Forelimb muscle (tissue), 1 donor: ENCODE measurements around the gene SLF2. TPM values are rescaled to one million over a fixed set of nuclear protein-coding genes. Genes with fewer than 3 reads are reported as not detected.
"Not testable (repeated sequence)": the region's sequence is repeated elsewhere in the genome, so short reads cannot be mapped to it uniquely, and the experiment has no call there.

Source experiments
- DNase-seq: peaks from one replicate; pipeline ENCODE4 v3.0.0-alpha.2; 2013; ENCODE audit warnings: low read depth
- polyA plus RNA-seq: library from polyadenylated mRNA; unstranded; fragments of 120-200 nt; gene quantifications from one replicate; pipeline ENCODE4 v1.2.1, GENCODE V29; 2013; ENCODE audit not compliant: insufficient read length

The SLF2 gene
- polyA plus RNA-seq, 1 donor = 87.6 TPM

DNA sequence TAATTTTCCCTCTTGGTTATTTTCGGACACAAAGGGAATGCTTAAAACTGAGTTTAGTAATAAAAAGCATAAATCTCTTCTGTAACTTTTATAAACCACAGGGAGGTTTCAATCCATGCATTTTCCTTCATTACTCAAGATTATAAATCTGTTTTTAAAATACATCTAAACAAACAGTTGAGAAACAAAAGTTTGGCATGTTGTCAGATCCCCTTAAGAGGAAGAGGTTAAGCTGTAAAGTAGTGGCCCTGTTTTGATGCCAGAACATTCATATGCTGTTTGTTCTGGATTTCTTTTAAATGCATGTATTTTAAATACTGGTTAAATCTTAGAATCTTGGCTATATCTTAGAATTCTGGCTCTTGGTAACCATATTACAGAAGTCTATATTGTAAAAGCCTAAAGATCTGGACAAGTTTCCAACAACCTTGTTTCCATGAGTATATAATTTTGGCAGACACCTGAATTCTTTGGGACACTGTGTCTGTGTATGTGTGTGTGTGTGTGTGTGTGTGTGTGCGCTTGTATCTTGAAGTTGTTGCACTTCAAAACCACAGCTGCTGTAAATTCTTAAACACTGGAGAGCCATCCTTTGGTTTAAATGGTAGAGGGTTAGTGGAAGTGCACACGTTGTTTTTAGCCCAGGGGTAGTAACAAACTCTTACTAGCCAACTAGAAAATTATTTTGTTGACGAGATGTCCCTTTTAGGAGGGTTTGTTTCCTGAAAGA is 49.8 kb downstream of the SLF2 start:
- DNase-seq = no peak

DNA sequence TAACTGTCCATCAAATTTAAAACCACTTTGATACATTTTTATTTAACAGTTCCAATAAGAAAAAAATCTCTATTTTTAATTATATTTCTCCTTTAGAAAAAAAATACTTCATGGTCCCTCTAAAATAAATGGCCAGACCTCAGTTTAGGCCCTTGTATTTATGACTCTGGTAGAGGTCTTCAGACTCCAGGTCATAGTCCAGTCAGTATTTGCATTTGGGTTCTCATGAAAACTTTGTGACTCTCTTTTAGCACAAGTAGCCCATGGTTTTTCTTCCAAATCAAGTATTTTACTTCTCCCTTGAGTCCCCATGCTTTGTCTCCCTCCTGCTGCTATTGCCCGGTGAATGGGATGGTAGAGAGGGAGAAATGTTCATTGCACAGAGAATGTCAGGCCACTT is 51.1 kb downstream of the SLF2 start:
- DNase-seq = no peak

DNA sequence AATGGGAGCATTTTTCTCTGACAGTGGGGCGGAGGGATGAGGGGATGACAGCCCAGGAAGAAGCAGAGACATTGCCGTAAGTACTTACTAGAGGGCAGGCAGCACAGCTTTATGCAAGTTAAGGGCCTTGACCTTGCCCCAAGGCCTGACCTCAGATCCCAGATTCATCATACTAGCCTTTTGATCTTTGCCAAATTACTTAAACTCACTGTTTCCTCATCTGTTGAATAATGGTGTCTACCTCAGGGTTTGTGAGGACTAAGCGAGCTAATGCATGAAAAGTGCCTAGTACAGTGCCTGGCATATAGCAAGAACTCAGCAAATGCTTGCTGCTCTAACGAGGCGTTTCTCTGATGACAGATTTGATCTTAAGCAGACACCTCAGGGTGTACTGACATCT is 53.1 kb downstream of the SLF2 start:
- DNase-seq = no peak

DNA sequence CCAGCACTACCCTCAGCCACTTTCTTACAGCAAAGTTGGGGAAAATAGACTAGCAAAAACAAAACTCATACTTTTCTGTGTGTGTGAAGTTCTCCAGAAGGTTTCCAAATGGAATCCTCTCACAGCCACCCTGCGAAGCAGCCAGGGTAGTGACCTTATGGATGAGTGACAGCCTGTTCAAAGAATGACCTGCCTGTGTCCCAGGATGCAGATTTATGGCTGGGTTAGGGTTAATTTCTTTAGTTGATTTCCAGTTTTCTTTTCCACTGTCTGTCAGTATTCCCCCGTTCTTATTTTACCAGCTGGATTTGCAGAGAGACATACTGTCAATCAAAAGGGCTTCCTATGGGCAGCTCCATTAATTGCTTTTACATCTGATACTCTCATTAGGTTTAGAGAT is 54.1 kb downstream of the SLF2 start:
- no peak for DNase-seq

DNA sequence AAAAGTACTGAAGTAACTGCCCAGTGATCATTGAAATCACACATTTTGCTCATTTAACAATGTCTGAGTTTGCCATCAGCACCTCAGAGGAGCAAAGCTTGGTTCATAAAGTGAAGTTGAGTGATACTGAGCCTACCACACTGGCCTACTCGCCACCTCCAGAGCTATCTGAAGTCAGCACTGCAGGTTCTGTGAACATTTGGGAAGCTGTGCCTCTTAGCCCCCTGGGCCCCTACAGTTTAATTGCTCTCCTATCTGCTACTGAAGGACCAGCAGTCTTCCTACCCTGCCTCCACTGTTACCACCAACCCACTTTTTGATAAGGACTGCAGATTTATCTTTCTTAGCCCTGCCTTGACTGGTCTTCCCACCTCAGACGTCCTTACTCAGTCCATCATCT is 54.6 kb downstream of the SLF2 start:
- DNase-seq = no peak

DNA sequence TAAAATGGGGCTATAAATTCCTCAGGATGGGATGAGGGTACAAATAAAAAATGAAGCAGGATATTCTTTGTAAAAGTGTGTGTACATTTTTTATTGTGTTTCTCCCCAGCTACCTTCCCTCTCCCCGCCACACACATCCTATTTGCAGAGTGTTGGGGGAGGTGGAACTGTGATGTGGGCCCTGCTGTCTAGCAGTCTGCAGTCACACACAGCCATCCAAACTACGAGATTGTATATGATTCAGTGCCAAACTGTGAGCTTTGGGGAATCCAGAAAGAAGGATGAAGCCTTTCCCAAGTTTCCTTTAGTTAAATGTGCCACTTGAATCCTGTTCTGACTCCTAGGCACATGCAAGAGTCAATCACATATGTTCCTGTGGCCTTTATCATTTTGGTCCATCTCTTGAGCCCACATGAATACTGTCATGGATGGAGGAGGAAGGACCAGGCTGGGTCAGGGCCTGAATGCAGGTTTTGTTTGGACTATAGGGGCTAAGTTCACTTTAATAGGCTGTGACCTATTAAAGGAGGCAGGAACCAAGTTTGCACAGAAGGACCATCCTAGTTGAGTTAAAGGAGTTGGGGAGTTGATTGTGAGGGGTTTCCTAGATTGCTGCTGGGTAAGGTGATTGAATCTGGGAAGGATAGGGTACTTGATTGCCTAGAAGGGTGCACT is 55.4 kb downstream of the SLF2 start:
- no peak for DNase-seq

DNA sequence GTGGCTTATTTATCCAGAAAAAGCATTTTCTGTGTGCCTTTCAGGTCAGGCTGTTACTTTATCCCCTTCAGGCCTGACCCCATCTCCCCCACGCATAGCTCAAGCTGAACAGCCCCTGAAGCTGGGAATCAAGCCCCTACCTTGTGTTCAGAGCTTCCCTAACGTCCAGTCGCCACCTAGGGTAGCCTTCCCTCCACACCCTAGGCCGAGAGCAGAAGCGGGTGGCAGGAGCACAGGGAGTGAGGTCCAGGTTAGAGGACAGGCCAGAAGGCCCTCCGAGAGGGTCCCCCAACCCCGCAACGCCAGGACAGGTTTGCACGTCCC is 56.1 kb downstream of the SLF2 start:
- DNase-seq = no peak

DNA sequence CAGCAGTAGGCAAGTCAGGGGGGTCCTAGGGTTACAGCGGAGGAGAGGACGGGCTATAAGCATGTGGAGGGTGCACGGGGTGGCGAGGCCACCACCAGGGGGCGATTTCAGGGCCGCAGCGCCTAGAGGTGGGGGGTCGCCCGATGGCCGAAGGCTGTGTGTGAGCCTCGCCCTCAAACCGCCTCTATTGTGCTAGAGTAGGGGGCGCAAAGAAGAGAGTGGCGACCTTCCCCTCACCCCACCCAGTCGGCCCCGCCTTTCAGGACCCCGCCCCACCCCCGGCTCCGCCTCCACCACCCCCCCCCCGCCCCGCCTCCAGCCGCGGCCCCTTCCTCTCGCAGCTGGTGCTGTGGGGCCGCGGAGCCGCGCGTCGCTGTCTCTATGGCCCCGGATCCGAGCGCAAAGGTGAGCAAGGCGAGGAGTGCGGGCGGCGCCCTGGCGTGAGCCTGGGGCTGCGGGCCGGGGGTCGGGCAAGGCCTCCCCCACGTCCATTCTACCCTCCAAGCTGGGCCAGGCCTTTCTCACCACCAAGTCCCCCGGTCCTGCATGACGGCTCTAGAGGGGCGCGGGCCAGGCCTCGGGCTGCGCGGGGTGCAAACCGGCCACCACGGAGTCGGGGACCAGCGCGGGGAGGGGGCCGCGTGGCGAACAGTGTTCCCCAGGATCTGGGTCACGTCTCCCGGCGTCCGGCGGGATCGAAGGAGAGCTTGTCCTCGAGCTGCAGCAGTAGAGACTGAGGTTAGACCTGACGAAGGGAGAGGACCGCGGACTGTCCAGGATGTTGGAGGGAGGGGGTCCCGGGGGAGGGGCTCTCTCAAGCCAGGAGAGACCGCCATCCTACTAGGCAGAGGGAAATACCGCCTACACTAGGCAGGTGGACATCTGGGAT is 56.7 kb downstream of the SLF2 start, which contains the start of gene SEMA4G:
SEMA4G (plus strand) TSS at position 318 of the 889 bp plus-strand sequence. CDS start 3,409 bp downstream, outside the sequence.
- DNase-seq = no peak

DNA sequence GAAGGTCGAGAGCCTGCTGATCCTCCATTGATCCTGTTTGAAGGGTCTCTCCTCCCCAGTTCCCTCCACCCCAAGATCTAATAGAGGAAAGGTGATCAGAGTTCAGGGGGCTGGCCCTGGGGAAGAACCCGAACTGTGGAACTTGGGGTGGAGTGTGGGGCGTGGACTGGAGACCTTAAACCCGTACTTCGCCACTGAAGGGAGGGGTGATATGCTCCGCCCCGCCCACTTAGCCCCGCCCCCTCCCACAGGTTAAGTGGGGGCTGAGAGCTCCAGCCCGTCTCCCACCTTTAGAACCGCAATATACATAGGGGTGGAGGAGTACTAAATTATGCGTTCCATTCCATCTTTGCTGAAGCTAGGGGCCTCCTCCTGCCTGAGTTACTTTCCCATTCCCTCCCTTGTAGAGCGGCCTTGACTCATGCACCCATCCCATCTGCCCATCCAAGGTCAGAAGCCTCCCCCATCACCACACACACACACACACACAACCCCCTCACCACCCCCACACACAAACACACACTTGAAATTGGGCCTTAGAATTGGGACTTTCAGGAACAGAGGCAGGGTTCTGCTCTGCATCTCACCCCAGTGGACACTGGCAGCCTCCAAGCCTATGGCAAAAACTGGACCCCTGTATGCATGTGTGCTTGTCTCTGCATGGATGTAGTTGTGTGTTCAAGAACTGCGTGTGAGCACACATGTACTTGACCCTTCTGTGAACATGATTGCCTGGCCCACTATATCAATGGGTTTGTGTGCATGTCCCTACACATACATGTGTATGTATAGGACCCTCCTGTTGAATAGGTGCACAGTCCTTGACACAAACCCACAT is 57.5 kb downstream of the SLF2 start:
- no peak for DNase-seq

DNA sequence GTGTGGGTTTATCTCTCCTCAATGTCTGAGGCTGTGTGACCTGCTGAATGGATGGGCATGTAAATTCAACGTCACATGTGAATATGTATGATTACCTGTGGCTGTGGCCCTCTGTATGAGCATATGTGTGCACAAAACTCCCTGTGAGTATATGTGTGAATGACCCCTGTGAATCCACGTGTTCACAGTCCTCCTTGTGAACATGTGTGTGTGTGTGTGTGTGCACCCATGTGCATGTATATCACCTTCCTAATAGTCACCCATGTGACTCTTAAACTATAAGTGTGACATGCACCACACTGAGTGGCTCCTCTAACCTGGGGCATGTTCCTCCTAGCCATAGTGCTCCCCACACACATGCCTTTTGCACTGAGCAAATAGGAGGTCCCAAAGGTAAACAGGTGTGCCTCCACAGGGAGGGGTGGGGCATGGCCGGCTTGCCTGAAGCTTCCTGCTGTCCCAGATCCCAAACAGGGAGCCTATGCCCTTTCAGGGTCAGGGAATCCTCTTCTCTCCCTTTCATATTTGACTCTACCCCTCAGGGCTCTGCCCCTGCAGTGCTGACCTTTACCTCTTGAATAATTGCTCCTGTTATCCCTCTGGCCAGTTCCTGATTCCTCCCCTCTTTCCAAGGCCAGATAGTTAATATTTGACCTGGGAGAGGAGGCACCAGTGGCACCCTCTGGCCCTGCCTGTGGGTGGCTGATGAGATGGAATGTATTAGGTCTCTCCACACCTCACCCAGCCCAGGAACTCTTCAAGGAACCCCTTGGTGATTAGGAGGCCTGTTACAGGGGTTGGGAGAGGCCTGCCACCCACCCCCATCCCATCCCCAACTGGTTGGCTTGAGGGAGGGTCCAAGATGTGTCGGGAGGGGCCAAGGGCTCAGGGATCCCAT is 58.4 kb downstream of the SLF2 start:
- no peak for DNase-seq

DNA sequence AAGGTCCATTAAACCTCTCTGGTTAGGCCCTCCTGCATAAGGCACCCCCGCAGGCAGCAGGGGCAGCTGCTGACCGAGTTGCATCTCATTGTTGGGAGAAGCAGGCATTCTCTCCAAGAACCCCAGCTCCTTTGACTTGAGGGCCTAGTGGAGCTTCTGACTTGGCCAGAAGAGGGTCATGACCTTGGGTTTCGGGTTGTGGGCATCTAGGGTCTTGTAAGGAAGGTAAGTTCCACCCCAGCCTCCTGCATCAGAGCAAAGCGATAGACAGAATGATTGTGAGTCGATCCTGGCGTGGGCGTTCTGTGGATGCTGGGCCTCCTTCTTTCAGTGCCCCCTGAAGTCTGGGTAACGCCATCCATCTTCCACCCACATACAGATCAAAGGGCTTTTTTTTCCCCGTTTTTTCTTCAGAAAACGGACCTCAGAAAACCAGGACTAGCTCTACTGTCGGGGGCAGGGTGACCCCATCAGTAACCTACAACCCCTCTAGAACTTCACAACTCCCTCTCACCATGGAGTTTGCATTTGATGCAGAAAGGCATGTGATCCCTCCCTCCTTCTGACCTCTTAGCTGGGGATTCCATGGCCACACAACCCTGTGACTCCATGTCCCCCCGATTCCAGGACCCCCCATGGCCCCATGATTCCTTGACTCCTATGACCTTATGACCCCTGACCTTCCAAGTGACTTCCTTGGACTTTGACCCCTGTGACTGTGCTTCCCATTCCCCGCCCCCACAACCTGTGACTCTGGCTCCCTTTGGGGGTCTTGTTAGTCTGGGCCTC is 59.5 kb downstream of the SLF2 start:
- no peak for DNase-seq

DNA sequence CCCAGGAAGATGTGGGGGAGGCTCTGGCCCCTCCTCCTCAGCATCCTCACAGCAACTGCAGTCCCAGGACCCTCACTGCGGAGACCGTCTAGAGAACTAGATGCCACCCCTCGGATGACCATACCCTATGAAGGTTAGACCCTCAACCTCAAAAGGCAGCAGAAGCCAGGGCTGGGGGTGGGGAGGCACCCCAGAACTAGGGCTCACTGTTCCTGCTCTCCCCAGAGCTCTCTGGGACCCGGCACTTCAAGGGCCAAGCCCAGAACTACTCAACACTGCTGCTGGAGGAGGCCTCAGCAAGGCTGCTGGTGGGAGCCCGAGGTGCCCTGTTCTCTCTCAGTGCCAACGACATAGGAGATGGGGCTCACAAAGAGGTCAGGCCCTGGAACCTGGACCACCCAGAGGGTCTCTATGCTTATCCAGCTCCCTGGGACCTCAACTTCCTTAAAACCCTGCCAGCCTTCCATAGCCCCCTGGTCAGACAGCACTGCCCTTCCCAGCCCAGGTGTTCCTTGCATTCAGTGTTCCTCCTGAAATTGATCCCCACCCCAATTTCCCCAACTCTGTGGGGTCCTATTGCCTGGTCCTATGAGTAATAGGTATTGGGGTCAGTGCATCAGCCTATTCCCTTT is 60.3 kb downstream of the SLF2 start:
- no peak for DNase-seq

DNA sequence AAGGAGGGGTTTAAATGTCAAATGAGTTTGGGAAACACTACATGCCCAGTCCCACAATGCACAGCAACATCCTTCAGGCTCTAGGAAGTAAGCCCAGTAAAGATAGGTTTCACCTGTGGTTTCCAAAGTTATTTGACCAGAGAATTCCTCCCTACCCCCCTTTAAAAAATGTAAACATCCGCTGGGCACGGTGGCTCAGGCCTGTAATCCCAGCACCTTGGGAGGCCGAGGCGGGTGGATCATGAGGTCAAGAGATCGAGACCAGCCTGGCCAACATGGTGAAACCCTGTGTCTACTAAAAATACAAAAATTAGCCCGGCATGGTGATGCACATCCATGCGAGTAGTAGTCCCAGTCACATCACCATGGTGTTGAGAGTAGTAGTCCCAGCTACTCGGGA is 62.6 kb downstream of the SLF2 start:
- DNase-seq = not testable (repeated sequence)

DNA sequence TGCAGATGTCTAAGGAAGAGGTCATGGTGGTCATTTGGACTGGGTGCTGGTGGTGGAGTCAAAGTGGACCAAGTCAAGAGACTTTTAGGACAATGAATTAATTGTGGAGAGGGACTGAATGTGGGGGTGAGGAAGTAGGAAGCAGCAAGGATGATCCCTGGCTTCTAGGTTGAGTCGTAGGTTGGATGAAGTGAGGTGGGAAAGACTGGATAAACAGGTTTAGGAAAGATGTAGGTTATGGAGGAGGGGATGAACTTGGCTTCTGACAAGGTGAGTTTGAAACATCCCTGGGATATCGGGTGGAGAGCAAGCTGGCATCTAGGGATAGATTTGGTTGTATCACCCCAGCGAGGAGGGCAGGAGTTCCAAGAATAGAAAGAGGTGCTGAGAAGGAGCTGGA is 64.1 kb downstream of the SLF2 start:
- DNase-seq = no peak

DNA sequence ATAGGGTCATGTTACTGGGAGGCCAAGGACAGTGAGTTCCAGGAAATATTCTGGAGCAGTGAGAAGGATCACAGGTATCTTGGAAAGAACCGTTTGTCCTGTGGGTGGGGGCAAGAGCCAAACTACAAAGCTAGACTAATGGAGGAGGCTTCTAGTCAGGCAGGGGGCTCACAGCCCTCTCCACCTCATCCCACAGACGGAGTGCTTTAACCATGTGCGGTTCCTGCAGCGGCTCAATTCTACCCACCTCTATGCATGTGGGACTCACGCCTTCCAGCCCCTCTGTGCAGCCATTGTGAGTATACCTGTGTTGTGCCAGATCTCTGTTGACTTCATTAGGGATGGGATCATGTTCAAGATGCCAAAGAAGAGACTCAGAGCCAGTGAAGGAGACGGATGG is 64.7 kb downstream of the SLF2 start:
- DNase-seq = no peak

DNA sequence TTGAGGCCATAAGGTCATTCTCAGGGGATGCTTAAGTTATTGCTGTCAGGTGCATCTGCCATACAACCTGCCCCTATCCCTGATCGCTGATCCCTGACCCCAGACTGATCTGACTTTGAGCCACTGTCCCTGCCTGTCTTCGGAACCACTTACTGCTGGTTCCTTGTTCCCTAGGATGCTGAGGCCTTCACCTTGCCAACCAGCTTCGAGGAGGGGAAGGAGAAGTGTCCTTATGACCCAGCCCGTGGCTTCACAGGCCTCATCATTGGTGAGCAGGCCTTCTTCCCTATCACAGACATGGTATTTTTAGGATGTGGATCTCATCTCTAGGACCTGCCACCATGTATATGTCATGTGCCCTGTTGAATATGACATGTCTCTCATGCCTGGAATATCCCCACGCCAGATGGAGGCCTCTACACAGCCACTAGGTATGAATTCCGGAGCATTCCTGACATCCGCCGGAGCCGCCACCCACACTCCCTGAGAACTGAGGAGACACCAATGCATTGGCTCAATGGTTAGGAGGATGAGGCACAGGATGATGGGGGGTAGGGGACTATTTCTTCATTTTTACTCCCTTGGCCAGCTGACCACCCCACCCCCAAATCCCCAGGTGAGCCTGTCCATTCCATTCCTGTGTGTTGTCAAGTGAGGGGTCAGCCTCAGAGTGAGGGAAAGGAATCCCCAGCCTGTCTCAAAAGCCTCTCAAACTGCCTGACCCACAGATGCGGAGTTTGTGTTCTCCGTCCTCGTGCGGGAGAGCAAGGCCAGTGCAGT is 65.5 kb downstream of the SLF2 start:
- DNase-seq = no peak

DNA sequence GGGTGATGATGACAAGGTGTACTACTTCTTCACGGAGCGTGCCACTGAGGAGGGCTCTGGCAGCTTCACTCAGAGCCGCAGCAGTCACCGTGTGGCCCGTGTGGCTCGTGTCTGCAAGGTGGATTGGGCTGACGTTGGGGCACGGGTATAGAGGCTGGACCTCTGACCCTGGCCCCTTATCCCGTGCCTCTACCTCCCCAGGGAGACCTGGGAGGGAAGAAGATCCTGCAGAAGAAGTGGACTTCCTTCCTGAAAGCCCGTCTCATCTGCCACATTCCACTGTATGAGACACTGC is 66.1 kb downstream of the SLF2 start:
- DNase-seq = no peak

DNA sequence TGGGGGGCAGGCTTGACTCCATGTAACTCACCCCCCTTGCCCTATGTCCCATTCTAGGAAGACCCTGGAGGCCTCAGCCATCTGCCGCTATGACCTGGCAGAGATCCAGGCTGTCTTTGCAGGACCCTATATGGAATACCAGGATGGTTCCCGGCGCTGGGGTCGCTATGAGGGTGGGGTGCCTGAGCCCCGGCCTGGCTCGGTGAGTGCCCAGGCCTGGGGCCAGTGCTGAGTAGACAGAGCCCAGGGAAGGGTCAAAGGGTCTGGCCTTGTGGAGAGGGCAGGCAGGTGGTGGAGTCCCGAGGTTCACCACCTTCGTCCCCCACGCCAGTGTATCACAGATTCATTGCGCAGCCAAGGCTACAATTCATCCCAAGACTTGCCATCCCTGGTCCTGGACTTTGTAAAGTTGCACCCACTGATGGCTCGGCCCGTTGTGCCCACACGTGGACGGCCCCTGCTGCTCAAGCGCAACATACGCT is 67.1 kb downstream of the SLF2 start:
- DNase-seq = no peak

DNA sequence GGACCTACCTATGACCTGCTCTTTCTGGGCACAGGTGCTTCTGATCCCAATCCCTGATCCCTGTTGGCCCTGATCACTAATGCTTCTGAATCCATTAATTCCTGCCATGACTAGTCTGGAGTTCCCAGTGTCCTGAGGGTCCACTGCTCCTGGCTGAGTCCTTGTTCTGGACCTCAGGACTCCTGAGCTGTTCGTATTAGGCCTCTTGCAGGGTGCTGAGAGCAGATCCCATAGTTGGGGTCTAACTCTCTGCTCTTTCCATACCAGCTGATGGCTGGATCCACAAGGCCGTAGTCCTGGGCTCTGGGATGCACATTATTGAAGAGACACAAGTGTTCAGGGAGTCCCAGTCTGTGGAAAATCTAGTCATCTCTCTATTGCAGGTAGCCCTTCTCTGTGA is 67.5 kb downstream of the SLF2 start:
- DNase-seq = no peak
